T-cell (primary cell): ENCODE measurements around the gene PPFIA4. TPM values are rescaled to one million over a fixed set of nuclear protein-coding genes. Genes with fewer than 3 reads are reported as not detected.

Experiments
- ATAC-seq, 4 experiments: fragments of 200-7000 bp in 3 of 4; fragments of 150-1000 bp in 1 of 4; cut with Tn5 transposase; replicated peaks in 1 of 4; 1 replicate in 3 of 4; 2 replicates in 1 of 4; pipeline ENCODE4 v1.10.0; 2021; ENCODE audit warnings: moderate library complexity in 3 of 4, mild to moderate bottlenecking in 2 of 4, moderate number of reproducible peaks in 1 of 4
- CTCF ChIA-PET, 2 donors: fragments of 300-600 bp; sonication (Branson Sonifier 250); formaldehyde crosslinking; loops; one replicate each; lab custom pipeline; 2022; ENCODE audit warnings: antibody characterized with exemption in 2 of 2; lab: Charles Lee
- POLR2A ChIA-PET, 2 donors: fragments of 300-600 bp; sonication (Branson Sonifier 250); formaldehyde crosslinking; loops; one replicate each; lab custom pipeline; 2022; ENCODE audit warnings: antibody characterized with exemption in 2 of 2; lab: Charles Lee
- DNase-seq, 35 experiments: peaks; one replicate each; pipeline versions ENCODE4 v3.0.0 to v3.0.0-alpha.2; 2013 to 2023
- H3K27ac ChIP-seq: one replicate; pipeline ENCODE4 v1.5.1; 2013; ENCODE audit warnings: low read length
- H3K27me3 ChIP-seq, 2 experiments: replicated peaks in 1 of 2; 1 replicate in 1 of 2; 2 replicates in 1 of 2; pipeline versions ENCODE4 v1.6.1 to v1.7.0; 2013; ENCODE audit warnings: low read length in 1 of 2, mixed read lengths in 1 of 2; ENCODE audit not compliant: control insufficient read depth in 2 of 2, insufficient read depth in 2 of 2; ENCODE audit errors: extremely low read depth in 1 of 2
- H3K36me3 ChIP-seq, 2 donors: 1 replicate in 1 of 2; 2 replicates in 1 of 2; pipeline versions ENCODE4 v1.6.1 to v1.7.0; 2013; ENCODE audit warnings: low read length in 1 of 2; ENCODE audit not compliant: control insufficient read depth in 2 of 2, insufficient read depth in 1 of 2; ENCODE audit errors: extremely low read depth in 1 of 2
- H3K4me1 ChIP-seq, 2 experiments: 1 replicate in 1 of 2; 2 replicates in 1 of 2; pipeline versions ENCODE4 v1.6.1 to v1.7.0; 2013; ENCODE audit warnings: low read length in 2 of 2, mixed read lengths in 1 of 2; ENCODE audit not compliant: insufficient read depth in 2 of 2, control insufficient read depth in 1 of 2; ENCODE audit errors: extremely low read depth in 1 of 2
- H3K4me3 ChIP-seq, 2 donors: 1 replicate in 1 of 2; 2 replicates in 1 of 2; pipeline versions ENCODE4 v1.5.1 to v1.7.0; 2013; ENCODE audit warnings: mild to moderate bottlenecking in 2 of 2, low read length in 1 of 2, moderate library complexity in 1 of 2; ENCODE audit not compliant: control insufficient read depth in 1 of 2; ENCODE audit errors: extremely low read depth in 1 of 2
- H3K9me3 ChIP-seq: 2 replicates; pipeline ENCODE4 v1.7.0; 2013
- H3K27ac Mint-ChIP-seq, 2 donors: one replicate each; pipeline ENCODE4 v1.8.0; 2020 to 2021; ENCODE audit warnings: mild to moderate bottlenecking in 2 of 2, mixed read lengths in 2 of 2
- H3K27me3 Mint-ChIP-seq, 2 donors: one replicate each; pipeline ENCODE4 v1.8.0; 2021 to 2022; ENCODE audit warnings: mixed read lengths in 2 of 2
- H3K36me3 Mint-ChIP-seq: one replicate; pipeline ENCODE4 v1.8.0; 2021; ENCODE audit warnings: mixed read lengths
- H3K4me1 Mint-ChIP-seq, 3 donors: one replicate each; pipeline ENCODE4 v1.8.0; 2020 to 2022; ENCODE audit warnings: mixed read lengths in 3 of 3, mild to moderate bottlenecking in 1 of 3
- H3K4me3 Mint-ChIP-seq, 3 donors: one replicate each; pipeline ENCODE4 v1.8.0; 2020 to 2022; ENCODE audit warnings: mild to moderate bottlenecking in 3 of 3, mixed read lengths in 3 of 3, moderate library complexity in 3 of 3
- H3K9me3 Mint-ChIP-seq, 3 donors: one replicate each; pipeline ENCODE4 v1.8.0; 2020 to 2022; ENCODE audit warnings: mixed read lengths in 3 of 3
- WGBS: methylation state at CpG from one replicate; pipeline ENCODE4 v1.1.5; 2013; ENCODE audit warnings: missing lambda C conversion rate; ENCODE audit not compliant: insufficient coverage; 5-methylcytosine and 5-hydroxymethylcytosine counted together
- total RNA-seq, 35 experiments: library from RNA in 6 of 35; stranded (reverse) in 6 of 35; fragments of 120-200 nt in 1 of 35; gene quantifications; one replicate each; pipeline versions ENCODE4 v1.2.1 to v1.2.4 and lab custom pipeline; 2013 to 2026

Gene PPFIA4
- total RNA-seq, 5 donors from 2014 or later (not counting 1 experiment from before 2014, with no cell fraction given): 0.66 to 2.0 (median 1.7) TPM

DNA sequence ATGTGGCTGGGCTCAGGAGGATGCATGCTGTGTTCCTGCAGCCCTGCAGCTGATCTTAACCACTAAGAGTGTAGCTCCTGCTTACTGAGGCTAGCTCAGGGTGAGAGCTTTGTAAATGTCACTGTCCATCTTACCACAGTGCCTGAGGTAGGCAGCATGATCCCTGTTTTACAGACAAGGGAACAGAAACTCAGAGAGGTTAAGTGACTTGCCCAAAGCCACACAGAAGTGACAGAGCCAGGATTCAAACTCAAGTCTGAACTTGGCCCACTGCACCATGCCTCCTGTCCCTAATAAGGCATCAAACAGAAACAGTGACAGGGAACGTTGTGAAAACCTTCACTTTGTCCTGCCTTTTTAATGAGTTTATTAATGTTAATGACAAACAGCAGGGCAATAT is 27.9 kb downstream of the PPFIA4 start:
- POLR2A ChIA-PET: no interaction called here
- ATAC-seq (no peak), DNase-seq (no peak)
- H3K36me3 Mint-ChIP-seq: no peaks in the 10 kb centered on the region
- no peaks in the 10 kb centered on the region for H3K36me3 ChIP-seq
- no peaks in the 10 kb centered on the region for H3K9me3 Mint-ChIP-seq
- H3K27me3 ChIP-seq: peaks cover 0 to 34% of the 10 kb centered on the region in 2 experiments
- no CpG with 5 or more reads among the region's 1 CpG for WGBS
- no peak overlapping the region for H3K4me3 ChIP-seq
- CTCF ChIA-PET: no interaction called here
- H3K4me3 Mint-ChIP-seq: no peak overlapping the region
- no peak overlapping the region for H3K27ac ChIP-seq
- H3K9me3 ChIP-seq: no peaks in the 10 kb centered on the region
- H3K4me1 ChIP-seq: no peaks in the 10 kb centered on the region
- no peak overlapping the region for H3K27ac Mint-ChIP-seq
- H3K27me3 Mint-ChIP-seq: peaks cover 9 to 24% of the 10 kb centered on the region in 2 donors
- no peaks in the 10 kb centered on the region for H3K4me1 Mint-ChIP-seq

DNA sequence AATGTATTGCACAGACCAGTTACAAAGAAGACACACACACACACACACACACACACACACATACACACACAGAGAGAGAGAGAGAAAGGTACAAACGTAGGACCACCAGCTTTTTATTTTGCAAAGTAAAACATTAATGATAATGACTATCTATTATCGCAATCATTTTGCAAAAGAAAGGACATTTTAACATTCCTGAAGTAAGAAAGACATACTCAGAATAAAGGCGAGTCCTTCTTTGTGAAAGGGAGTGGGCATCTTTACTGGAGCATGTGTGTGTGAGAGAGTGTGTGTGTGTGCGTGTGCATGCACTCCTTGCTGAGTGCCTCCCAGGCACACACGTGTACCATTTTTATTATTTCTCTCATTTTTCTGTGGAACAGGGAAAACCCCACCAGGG is 28.4 kb downstream of the PPFIA4 start:
- Histone ChIP-seq H3K9me3 (no peaks in the 10 kb centered on the region), H3K4me3 (no peak overlapping the region), H3K27ac (no peak overlapping the region), H3K36me3 (no peaks in the 10 kb centered on the region), H3K27me3 (peaks cover 0 to 37% of the 10 kb centered on the region in 2 experiments), H3K4me1 (no peaks in the 10 kb centered on the region)
- no peak overlapping the region for H3K4me3 Mint-ChIP-seq
- no peak for ATAC-seq
- H3K27ac Mint-ChIP-seq: no peak overlapping the region
- H3K4me1 Mint-ChIP-seq: no peaks in the 10 kb centered on the region
- H3K27me3 Mint-ChIP-seq: peaks cover 9 to 24% of the 10 kb centered on the region in 2 donors
- no peaks in the 10 kb centered on the region for H3K9me3 Mint-ChIP-seq
- DNase-seq: no peak
- H3K36me3 Mint-ChIP-seq: no peaks in the 10 kb centered on the region
- no CpG with 5 or more reads among the region's 5 CpGs for WGBS
- ChIA-PET CTCF (no interaction called here), POLR2A (no interaction called here)

DNA sequence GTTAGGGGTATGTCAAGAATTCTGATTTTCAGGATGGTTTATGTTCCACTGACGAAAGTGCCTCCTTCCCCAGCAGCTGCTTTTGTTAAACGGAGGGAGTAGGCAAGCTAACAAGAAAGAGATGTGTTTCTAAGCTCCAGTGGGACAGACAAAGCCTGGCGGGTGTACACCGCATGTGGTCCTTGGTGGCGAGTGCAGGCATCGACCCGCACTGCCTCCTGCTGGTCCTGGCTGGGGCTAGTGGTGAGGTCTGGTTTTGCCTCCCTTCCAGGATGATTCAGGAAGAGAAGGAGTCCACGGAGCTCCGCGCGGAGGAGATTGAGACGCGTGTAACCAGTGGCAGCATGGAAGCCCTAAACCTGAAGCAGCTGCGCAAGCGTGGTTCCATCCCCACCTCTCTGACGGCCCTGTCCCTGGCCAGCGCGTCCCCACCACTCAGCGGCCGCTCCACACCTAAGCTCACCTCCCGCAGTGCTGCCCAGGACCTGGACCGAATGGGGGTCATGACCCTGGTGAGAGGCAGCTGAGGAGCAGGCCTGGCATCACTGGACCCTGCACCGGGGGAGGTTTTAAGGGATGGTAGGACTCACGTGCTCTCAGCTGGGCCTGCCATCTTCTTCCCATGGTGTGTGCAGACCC is 29.0 kb downstream of the PPFIA4 start:
- no peaks in the 10 kb centered on the region for H3K9me3 ChIP-seq
- Mint-ChIP-seq H3K27ac (no peak overlapping the region), H3K9me3 (no peaks in the 10 kb centered on the region), H3K4me1 (no peaks in the 10 kb centered on the region), H3K4me3 (no peak overlapping the region), H3K27me3 (peaks cover 9 to 22% of the 10 kb centered on the region in 2 donors), H3K36me3 (no peaks in the 10 kb centered on the region)
- ATAC-seq: no peak
- H3K4me3 ChIP-seq: no peak overlapping the region
- CTCF ChIA-PET: interaction anchor here in 1 of 2 donors (0.6 kb wide), 1 partner anchor 77 kb away, joined by 3 read pairs; no protein-coding TSS in a partner anchor
- POLR2A ChIA-PET: no interaction called here
- H3K4me1 ChIP-seq: no peaks in the 10 kb centered on the region
- H3K27me3 ChIP-seq: peaks cover 0 to 34% of the 10 kb centered on the region in 2 experiments
- no peak for DNase-seq
- WGBS: 91% methylated on average over 16 of the region's 24 CpGs
- H3K36me3 ChIP-seq: no peaks in the 10 kb centered on the region
- no peak overlapping the region for H3K27ac ChIP-seq

DNA sequence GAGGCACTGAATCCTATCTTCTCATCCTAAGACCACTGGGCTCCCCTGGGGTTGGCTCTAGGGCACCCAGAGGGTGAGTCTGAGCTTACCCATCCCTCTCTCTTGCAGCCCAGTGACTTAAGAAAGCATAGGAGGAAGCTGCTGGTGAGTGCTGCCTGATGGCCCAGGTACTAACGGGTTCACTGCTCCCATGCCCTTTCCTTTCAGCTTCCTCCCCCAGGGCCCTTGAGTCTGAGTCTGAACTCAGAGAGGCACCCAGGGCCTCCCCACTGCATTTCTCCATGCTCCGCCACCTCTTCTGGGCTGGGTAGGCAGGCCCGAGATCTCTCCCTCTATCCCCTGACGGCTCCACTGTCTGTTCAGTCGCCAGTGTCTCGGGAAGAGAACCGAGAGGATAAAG is 29.7 kb downstream of the PPFIA4 start:
- Histone ChIP-seq H3K27ac (no peak overlapping the region), H3K36me3 (no peaks in the 10 kb centered on the region), H3K9me3 (no peaks in the 10 kb centered on the region), H3K27me3 (peaks cover 0 to 38% of the 10 kb centered on the region in 2 experiments), H3K4me1 (no peaks in the 10 kb centered on the region), H3K4me3 (no peak overlapping the region)
- POLR2A ChIA-PET: no interaction called here
- ATAC-seq (no peak), DNase-seq (no peak)
- Mint-ChIP-seq H3K27me3 (peaks cover 14 to 22% of the 10 kb centered on the region in 2 donors), H3K4me3 (no peak overlapping the region), H3K4me1 (no peaks in the 10 kb centered on the region), H3K36me3 (no peaks in the 10 kb centered on the region), H3K9me3 (no peaks in the 10 kb centered on the region), H3K27ac (no peak overlapping the region)
- 92% methylated on average over 7 of the region's 7 CpGs for WGBS
- CTCF ChIA-PET: interaction anchor here in 1 of 2 donors (0.6 kb wide), 1 partner anchor 77 kb away, joined by 3 read pairs; no protein-coding TSS in a partner anchor

DNA sequence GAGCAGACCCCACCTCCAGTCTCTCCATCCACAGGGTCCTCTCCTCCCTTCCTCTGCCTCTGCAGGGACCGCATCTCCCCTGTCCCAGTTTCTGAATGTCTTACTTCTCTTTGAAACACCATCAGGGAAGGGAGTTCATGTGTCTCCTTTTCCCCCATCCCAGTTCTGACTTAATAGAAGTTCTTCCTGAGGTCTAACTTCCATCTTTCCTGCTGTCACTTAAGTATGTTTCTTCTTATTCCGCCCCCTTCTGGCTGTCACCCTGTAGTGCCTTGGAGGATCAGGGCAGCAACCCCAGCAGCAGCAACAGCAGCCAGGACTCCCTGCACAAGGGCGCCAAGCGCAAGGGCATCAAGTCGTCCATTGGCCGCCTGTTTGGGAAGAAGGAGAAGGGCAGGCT is 30.2 kb downstream of the PPFIA4 start:
- Mint-ChIP-seq H3K9me3 (no peaks in the 10 kb centered on the region), H3K4me3 (no peak overlapping the region), H3K27ac (no peak overlapping the region), H3K27me3 (peaks cover 15 to 18% of the 10 kb centered on the region in 2 donors), H3K4me1 (no peaks in the 10 kb centered on the region), H3K36me3 (no peaks in the 10 kb centered on the region)
- ChIA-PET CTCF (no interaction called here), POLR2A (no interaction called here)
- Histone ChIP-seq H3K27ac (no peak overlapping the region), H3K4me1 (no peaks in the 10 kb centered on the region), H3K9me3 (no peaks in the 10 kb centered on the region), H3K36me3 (no peaks in the 10 kb centered on the region), H3K4me3 (no peak overlapping the region), H3K27me3 (peaks cover 0 to 39% of the 10 kb centered on the region in 2 experiments)
- 94% methylated on average over 5 of the region's 6 CpGs for WGBS
- no peak for DNase-seq
- ATAC-seq: no peak

- no peak for ATAC-seq
- DNase-seq: no peak
- 25% methylated on average over 7 of the region's 10 CpGs for WGBS
- Mint-ChIP-seq H3K36me3 (no peaks in the 10 kb centered on the region), H3K4me1 (peaks cover 0 to under 1% (median 0%) of the 10 kb centered on the region in 3 donors), H3K27ac (no peak overlapping the region), H3K27me3 (peaks cover 12 to 15% of the 10 kb centered on the region in 2 donors), H3K9me3 (no peaks in the 10 kb centered on the region), H3K4me3 (no peak overlapping the region)
- H3K9me3 ChIP-seq: no peaks in the 10 kb centered on the region
- no peak overlapping the region for H3K4me3 ChIP-seq
- H3K4me1 ChIP-seq: no peaks in the 10 kb centered on the region
- H3K27ac ChIP-seq: no peak overlapping the region
- peaks cover 0 to 35% of the 10 kb centered on the region in 2 experiments for H3K27me3 ChIP-seq
- ChIA-PET POLR2A (no interaction called here), CTCF (no interaction called here)
- H3K36me3 ChIP-seq: no peaks in the 10 kb centered on the region
These were observed 31.8 kb downstream of the PPFIA4 start for GRCh38 chr1:203057911-203058675.
